ENCODE data around the gene ADRA2C. TPM values are rescaled to one million over a fixed set of nuclear protein-coding genes. Genes with fewer than 3 reads are reported as not detected.

The ADRA2C gene
- total and polyA plus RNA-seq, 12 donors: 1.1 to 34.0 (median 5.3) TPM

- H3K9me3 ChIP-seq (replicated peaks in 1 of 3): no peaks in the 10 kb centered on the region
- no peak for DNase-seq
- no peaks in the 10 kb centered on the region for H3K36me3 ChIP-seq (replicated peaks in 1 of 2)
- H3K4me3 ChIP-seq: no peak overlapping the region
- no peak for TF ChIP-seq CTCF (IDR thresholded peaks at IDR 0.05)
- TF ChIP-seq POLR2A (IDR thresholded peaks at IDR 0.05): no peak
- H3K27ac ChIP-seq: no peak overlapping the region
- H3K4me1 ChIP-seq (replicated peaks in 1 of 2): no peaks in the 10 kb centered on the region
- H3K27me3 ChIP-seq: peaks cover 24% of the 10 kb centered on the region
- WGBS, 4 donors: 64 to 80% (median 71%) methylated on average over 6 to 8 of the region's 8 CpGs
- intact Hi-C loops (cut with DNase I): no loop called here
Measured at GRCh38 chr4:3772632-3773031, 6.4 kb downstream of the ADRA2C start.

- no peak overlapping the region for H3K27ac ChIP-seq
- H3K27me3 ChIP-seq: peaks cover 21% of the 10 kb centered on the region
- DNase-seq: no peak
- no peak for TF ChIP-seq CTCF (IDR thresholded peaks at IDR 0.05)
- no peak for TF ChIP-seq POLR2A (IDR thresholded peaks at IDR 0.05)
- H3K36me3 ChIP-seq (replicated peaks in 1 of 2): no peaks in the 10 kb centered on the region
- no peaks in the 10 kb centered on the region for H3K4me1 ChIP-seq (replicated peaks in 1 of 2)
- intact Hi-C loops (cut with DNase I): no loop called here
- no peaks in the 10 kb centered on the region for H3K9me3 ChIP-seq (replicated peaks in 1 of 3)
- 77 to 82% (median 79%) methylated on average over 2 to 17 of the region's 17 CpGs for WGBS, 4 donors
- H3K4me3 ChIP-seq: no peak overlapping the region
Measured at GRCh38 chr4:3773552-3774001, 7.4 kb downstream of the ADRA2C start.

GRCh38 chr4:3774253-3774883 is 8.2 kb downstream of the ADRA2C start:
- H3K27ac ChIP-seq: no peak overlapping the region
- DNase-seq: no peak
- peaks cover 15% of the 10 kb centered on the region for H3K27me3 ChIP-seq
- no peaks in the 10 kb centered on the region for H3K36me3 ChIP-seq (replicated peaks in 1 of 2)
- WGBS, 4 donors: 74 to 80% (median 75%) methylated on average over 19 of the region's 19 CpGs
- H3K4me1 ChIP-seq (replicated peaks in 1 of 2): no peaks in the 10 kb centered on the region
- H3K9me3 ChIP-seq (replicated peaks in 1 of 3): no peaks in the 10 kb centered on the region
- TF ChIP-seq CTCF (IDR thresholded peaks at IDR 0.05) (no peak), POLR2A (IDR thresholded peaks at IDR 0.05) (no peak)
- intact Hi-C loops (cut with DNase I): no loop called here
- no peak overlapping the region for H3K4me3 ChIP-seq

GRCh38 chr4:3775005-3775404 is 8.8 kb downstream of the ADRA2C start:
- intact Hi-C loops (cut with DNase I): no loop called here
- Histone ChIP-seq H3K4me3 (no peak overlapping the region), H3K27me3 (peaks cover 8% of the 10 kb centered on the region)

More at GRCh38 chr4:3775005-3775404, 8.8 kb downstream of the ADRA2C start:
- H3K4me1 ChIP-seq (replicated peaks in 1 of 2): no peaks in the 10 kb centered on the region
- DNase-seq: no peak
- no peak overlapping the region for H3K27ac ChIP-seq
- TF ChIP-seq CTCF (IDR thresholded peaks at IDR 0.05) (no peak), POLR2A (IDR thresholded peaks at IDR 0.05) (no peak)
- H3K9me3 ChIP-seq (replicated peaks in 1 of 3): no peaks in the 10 kb centered on the region
- WGBS, 4 donors: 67 to 70% (median 69%) methylated on average over 15 to 16 of the region's 16 CpGs
- no peaks in the 10 kb centered on the region for H3K36me3 ChIP-seq (replicated peaks in 1 of 2)

Data from adrenal gland (tissue), 12 donors.